ENCODE results near the gene ADH1A. TPM values are rescaled to one million over a fixed set of nuclear protein-coding genes. Genes with fewer than 3 reads are reported as not detected.
"Not testable (repeated sequence)": the region's sequence is repeated elsewhere in the genome, so short reads cannot be mapped to it uniquely, and the experiment has no call there.

ADH1A gene
- total and polyA plus RNA-seq, 8 donors = not detected

DNA sequence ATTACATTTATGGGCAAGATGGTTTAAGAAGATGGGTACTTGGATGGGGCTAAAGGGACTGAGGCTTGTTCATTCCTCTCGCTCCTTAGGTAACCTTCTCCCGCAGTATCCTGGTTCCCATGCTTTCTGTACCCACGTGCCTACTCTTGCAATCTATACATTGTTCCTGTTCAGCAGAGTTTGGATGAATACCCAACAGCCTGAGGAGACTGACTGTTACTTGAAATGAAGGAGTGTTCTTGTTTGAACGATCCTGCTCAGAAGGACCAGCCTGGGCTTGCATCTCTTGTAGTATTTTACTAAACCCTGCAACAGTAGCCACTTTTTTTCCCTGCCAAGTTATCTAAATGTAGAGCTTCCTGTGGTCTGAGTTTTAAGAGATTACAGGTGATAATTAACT, 38.0 kb downstream of the ADH1A start:
- Histone ChIP-seq H3K36me3 (no peaks in the 10 kb centered on the region), H3K27ac (no peak overlapping the region), H3K4me3 (no peak overlapping the region), H3K4me1 (no peaks in the 10 kb centered on the region), H3K27me3 (no peaks in the 10 kb centered on the region), H3K9me3 (peaks cover 0 to under 1% (median 0%) of the 10 kb centered on the region in 4 donors)
- no peak for TF ChIP-seq CTCF (IDR thresholded peaks at IDR 0.05)
- no peak for TF ChIP-seq POLR2AphosphoS5 (IDR thresholded peaks at IDR 0.05)
- no peak for TF ChIP-seq POLR2A (IDR thresholded peaks at IDR 0.05)
- TF ChIP-seq EP300 (IDR thresholded peaks at IDR 0.05) = no peak
- DNase-seq = no peak
- WGBS, 5 donors = 81 to 89% (median 87%) methylated on average over 4 of the region's 4 CpGs
- intact Hi-C loops (cut with DNase I; ENCODE audit: low total_unique reads) = no loop called here

GRCh38 chr4:99248714-99249113, 42.1 kb downstream of the ADH1A start:
- Histone ChIP-seq H3K4me1 (no peaks in the 10 kb centered on the region), H3K27me3 (no peaks in the 10 kb centered on the region), H3K9me3 (peaks cover 0 to 18% (median 7%) of the 10 kb centered on the region in 4 donors), H3K4me3 (no peak overlapping the region), H3K36me3 (no peaks in the 10 kb centered on the region), H3K27ac (no peak overlapping the region)
- peak in 1 of 2 donors; percentile 48 for DNase-seq
- TF ChIP-seq EP300 (IDR thresholded peaks at IDR 0.05) = no peak
- TF ChIP-seq POLR2AphosphoS5 (IDR thresholded peaks at IDR 0.05) = no peak
- TF ChIP-seq CTCF (IDR thresholded peaks at IDR 0.05) = no peak
- no peak for TF ChIP-seq POLR2A (IDR thresholded peaks at IDR 0.05)
- intact Hi-C loops (cut with DNase I; ENCODE audit: low total_unique reads) = no loop called here
- WGBS, 5 donors = 38 to 71% (median 53%) methylated on average over 1 of the region's 1 CpG

DNA sequence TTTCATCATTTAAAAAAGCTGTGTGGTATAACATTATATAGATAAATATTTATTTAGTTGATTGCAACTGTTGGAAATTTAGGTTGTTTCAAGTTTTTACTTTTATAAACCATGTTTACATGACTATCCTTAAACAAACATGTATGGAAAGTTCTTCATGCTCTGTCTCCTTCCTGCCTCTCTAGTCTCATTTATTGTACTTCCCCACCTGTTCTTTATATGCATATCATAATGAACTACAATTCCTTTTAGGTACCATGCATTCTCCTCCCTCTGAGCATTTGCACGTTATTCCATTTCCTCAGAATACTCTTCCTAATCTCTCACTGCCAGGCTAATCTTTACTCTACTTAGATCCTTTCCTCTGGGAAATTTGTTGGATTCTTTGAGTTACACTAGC, 54.8 kb downstream of the ADH1A start:
- DNase-seq = no peak
- no peaks in the 10 kb centered on the region for H3K4me1 ChIP-seq
- H3K4me3 ChIP-seq = no peak overlapping the region
- WGBS, 5 donors = 26 to 65% (median 41%) methylated on average over 1 of the region's 1 CpG
- intact Hi-C loops (cut with DNase I; ENCODE audit: low total_unique reads) = no loop called here
- H3K27ac ChIP-seq = no peak overlapping the region
- peaks cover 0 to 12% (median 6%) of the 10 kb centered on the region in 4 donors for H3K9me3 ChIP-seq
- no peaks in the 10 kb centered on the region for H3K36me3 ChIP-seq
- TF ChIP-seq POLR2AphosphoS5 (IDR thresholded peaks at IDR 0.05) (no peak), CTCF (IDR thresholded peaks at IDR 0.05) (no peak), EP300 (IDR thresholded peaks at IDR 0.05) (no peak), POLR2A (IDR thresholded peaks at IDR 0.05) (no peak)
- no peaks in the 10 kb centered on the region for H3K27me3 ChIP-seq

DNA sequence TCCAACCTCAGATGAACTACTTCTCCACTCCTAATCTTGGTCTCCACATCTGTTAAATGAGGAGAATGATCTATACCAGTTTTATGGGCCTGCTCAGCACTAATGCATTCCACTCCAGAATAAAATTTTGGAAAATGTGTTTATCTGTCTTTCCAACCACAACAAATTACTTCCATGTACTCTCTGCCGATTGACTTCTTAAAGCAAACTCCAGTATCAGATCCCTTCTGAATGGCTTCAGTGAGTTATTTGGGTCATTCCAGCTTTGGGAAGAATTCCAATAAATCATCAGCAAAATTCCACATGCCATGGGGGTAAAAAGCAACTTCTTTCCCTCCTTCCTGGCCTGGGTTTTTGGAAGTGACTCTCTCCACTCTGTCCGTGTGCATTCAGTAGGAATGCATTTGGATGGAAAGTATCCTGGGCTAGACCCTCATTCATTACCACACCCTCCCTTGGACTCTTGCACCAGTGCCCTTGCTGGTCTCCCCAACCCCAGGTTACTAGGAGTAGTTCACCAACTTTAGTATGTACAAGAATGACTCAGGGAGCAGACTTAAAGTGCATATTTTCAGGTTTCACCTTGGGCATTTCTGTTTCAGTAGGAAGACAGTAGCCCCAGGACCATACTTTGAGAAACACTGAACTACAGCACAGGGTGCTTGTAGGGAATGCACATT, 56.3 kb downstream of the ADH1A start:
- H3K27ac ChIP-seq = no peak overlapping the region
- no peaks in the 10 kb centered on the region for H3K4me1 ChIP-seq
- H3K36me3 ChIP-seq = no peaks in the 10 kb centered on the region
- WGBS, 5 donors = 44 to 71% (median 63%) methylated on average over 2 of the region's 2 CpGs
- peaks cover 0 to 15% (median 8%) of the 10 kb centered on the region in 4 donors for H3K9me3 ChIP-seq
- no peak overlapping the region for H3K4me3 ChIP-seq
- DNase-seq = no peak
- H3K27me3 ChIP-seq = no peaks in the 10 kb centered on the region
- intact Hi-C loops (cut with DNase I; ENCODE audit: low total_unique reads) = no loop called here
- TF ChIP-seq EP300 (IDR thresholded peaks at IDR 0.05) (no peak), POLR2AphosphoS5 (IDR thresholded peaks at IDR 0.05) (no peak), POLR2A (IDR thresholded peaks at IDR 0.05) (no peak), CTCF (IDR thresholded peaks at IDR 0.05) (no peak)

DNA sequence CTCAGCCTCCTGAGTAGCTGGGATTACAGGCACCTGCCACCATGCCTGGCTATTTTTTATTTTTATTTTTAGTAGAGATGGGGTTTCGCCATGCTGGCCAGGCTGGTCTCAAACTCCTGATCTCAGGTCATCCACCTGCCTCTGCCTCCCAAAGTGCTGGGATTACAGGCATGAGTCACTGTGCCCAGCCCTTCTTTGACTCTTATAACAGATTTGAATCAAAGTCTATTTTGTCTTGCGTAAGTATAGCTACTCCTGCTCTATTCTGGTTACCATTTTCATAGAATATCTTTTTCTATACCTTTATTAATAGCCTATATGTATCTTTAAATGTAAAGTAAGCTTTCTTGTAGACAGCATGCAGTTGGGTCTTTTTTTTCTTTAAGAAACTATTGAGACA, 57.4 kb downstream of the ADH1A start:
- DNase-seq; H3K36me3 ChIP-seq; H3K4me1 ChIP-seq; H3K27me3 ChIP-seq; H3K27ac ChIP-seq; intact Hi-C loops (cut with DNase I; ENCODE audit: low total_unique reads); H3K4me3 ChIP-seq: not testable (repeated sequence)
- 81 to 100% (median 94%) methylated on average over 2 of the region's 2 CpGs for WGBS, 5 donors
- H3K9me3 ChIP-seq = peaks cover 0 to 16% (median 6%) of the 10 kb centered on the region in 4 donors

GRCh38 chr4:99228706-99229105, 62.1 kb downstream of the ADH1A start:
- DNase-seq; H3K27me3 ChIP-seq; H3K4me3 ChIP-seq; H3K36me3 ChIP-seq; H3K4me1 ChIP-seq; H3K27ac ChIP-seq; intact Hi-C loops (cut with DNase I; ENCODE audit: low total_unique reads): not testable (repeated sequence)
- H3K9me3 ChIP-seq = peaks cover 0 to 21% (median 10%) of the 10 kb centered on the region in 4 donors
- WGBS, 5 donors = 75 to 92% (median 90%) methylated on average over 1 of the region's 1 CpG

- H3K27ac ChIP-seq; intact Hi-C loops (cut with DNase I; ENCODE audit: low total_unique reads); H3K27me3 ChIP-seq; DNase-seq; H3K4me1 ChIP-seq; H3K4me3 ChIP-seq; H3K36me3 ChIP-seq: not testable (repeated sequence)
- WGBS, 5 donors = 76 to 92% (median 90%) methylated on average over 4 of the region's 4 CpGs
- H3K9me3 ChIP-seq = peaks cover 0 to 21% (median 10%) of the 10 kb centered on the region in 4 donors
These were observed 63.1 kb downstream of the ADH1A start for GRCh38 chr4:99227646-99228045.
